Measurements from ENCODE around the gene AUH.

DNA sequence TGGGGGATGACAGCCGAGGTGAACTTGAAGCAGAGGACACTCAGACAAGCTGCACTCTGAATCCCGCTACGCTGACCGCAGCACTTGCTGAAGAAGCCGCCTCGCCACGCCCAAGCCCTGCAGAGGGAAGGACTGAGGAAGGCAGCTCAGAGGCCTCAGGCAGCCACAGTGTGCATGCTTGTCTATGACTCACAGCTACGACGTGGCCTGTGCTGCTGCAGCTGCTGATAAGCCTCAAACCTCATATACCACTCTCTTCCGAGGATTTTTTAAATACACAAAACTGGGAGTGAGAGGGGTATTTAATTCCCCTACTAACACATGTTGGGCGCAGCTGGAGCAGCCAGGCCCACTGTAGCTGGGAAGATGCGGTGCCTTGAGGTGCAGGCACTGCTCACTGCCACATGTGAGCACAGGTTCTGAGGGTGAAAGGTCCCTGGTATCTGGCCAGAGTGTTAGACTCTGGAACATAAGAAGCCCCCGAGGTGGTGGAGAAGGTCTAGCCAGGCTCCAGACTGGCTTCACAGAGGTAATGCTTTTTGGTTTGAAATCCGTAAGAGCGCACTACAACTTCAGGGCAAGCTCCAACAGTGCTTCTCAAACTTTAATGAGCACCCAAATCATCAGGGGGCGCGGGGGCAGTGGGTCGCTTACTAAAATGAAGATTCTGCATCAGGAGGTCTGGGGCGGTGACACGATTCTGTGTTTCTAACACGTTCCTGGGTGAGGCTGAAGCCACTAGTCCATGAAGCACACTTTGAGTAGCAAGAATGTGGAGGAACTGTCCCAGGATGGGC is 196.8 kb downstream of the AUH start:
- TF ChIP-seq, protein P1, sequence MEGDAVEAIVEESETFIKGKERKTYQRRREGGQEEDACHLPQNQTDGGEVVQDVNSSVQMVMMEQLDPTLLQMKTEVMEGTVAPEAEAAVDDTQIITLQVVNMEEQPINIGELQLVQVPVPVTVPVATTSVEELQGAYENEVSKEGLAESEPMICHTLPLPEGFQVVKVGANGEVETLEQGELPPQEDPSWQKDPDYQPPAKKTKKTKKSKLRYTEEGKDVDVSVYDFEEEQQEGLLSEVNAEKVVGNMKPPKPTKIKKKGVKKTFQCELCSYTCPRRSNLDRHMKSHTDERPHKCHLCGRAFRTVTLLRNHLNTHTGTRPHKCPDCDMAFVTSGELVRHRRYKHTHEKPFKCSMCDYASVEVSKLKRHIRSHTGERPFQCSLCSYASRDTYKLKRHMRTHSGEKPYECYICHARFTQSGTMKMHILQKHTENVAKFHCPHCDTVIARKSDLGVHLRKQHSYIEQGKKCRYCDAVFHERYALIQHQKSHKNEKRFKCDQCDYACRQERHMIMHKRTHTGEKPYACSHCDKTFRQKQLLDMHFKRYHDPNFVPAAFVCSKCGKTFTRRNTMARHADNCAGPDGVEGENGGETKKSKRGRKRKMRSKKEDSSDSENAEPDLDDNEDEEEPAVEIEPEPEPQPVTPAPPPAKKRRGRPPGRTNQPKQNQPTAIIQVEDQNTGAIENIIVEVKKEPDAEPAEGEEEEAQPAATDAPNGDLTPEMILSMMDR (IDR thresholded peaks at IDR 0.05; ENCODE audit: insufficient read depth, low read length), result no peak
- peak; percentile 69 for TF ChIP-seq POLR2AphosphoS5 (IDR thresholded peaks at IDR 0.05; ENCODE audit: low read depth)
- TF ChIP-seq GABPA (IDR thresholded peaks at IDR 0.05; ENCODE audit: low read depth), result no peak
- TF ChIP-seq, protein P2, sequence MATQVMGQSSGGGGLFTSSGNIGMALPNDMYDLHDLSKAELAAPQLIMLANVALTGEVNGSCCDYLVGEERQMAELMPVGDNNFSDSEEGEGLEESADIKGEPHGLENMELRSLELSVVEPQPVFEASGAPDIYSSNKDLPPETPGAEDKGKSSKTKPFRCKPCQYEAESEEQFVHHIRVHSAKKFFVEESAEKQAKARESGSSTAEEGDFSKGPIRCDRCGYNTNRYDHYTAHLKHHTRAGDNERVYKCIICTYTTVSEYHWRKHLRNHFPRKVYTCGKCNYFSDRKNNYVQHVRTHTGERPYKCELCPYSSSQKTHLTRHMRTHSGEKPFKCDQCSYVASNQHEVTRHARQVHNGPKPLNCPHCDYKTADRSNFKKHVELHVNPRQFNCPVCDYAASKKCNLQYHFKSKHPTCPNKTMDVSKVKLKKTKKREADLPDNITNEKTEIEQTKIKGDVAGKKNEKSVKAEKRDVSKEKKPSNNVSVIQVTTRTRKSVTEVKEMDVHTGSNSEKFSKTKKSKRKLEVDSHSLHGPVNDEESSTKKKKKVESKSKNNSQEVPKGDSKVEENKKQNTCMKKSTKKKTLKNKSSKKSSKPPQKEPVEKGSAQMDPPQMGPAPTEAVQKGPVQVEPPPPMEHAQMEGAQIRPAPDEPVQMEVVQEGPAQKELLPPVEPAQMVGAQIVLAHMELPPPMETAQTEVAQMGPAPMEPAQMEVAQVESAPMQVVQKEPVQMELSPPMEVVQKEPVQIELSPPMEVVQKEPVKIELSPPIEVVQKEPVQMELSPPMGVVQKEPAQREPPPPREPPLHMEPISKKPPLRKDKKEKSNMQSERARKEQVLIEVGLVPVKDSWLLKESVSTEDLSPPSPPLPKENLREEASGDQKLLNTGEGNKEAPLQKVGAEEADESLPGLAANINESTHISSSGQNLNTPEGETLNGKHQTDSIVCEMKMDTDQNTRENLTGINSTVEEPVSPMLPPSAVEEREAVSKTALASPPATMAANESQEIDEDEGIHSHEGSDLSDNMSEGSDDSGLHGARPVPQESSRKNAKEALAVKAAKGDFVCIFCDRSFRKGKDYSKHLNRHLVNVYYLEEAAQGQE (IDR thresholded peaks at IDR 0.05; ENCODE audit: insufficient replicate concordance, low read depth), result no peak
